ENCODE measurements around the gene ABHD15. TPM values are rescaled to one million over a fixed set of nuclear protein-coding genes. Genes with fewer than 3 reads are reported as not detected.

Gene ABHD15
- polyA plus RNA-seq, 3 donors = 3.1 to 4.6 (median 3.6) TPM

DNA sequence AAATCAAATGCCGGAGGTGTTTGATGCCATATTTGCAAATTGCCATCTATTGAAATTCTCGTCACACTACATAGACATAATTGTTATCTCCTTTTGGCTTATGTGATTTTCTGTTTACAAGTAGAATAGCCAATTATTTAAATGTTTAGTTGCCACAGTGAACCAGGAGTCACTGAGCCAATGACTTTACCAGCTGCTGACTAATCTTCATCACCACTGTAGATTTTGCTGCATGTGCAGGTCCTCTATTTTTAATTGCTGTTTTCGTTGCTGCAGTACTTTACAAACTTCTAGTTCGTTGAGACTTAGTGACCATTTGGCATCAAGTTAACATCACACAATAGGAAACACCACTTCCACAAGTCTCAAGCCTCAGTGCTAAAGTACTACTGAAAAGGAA lies 22.8 kb downstream of the ABHD15 start:
- peaks cover 3% of the 10 kb centered on the region for H4K20me1 ChIP-seq (ENCODE audit: insufficient read depth, low read length)
- no peaks in the 10 kb centered on the region for H3K27me3 ChIP-seq (ENCODE audit: control insufficient read depth in 2 of 2, insufficient read depth in 2 of 2, low read length in 2 of 2)
- Mint-ChIP-seq H3K9me3 (no peaks in the 10 kb centered on the region), H3K4me1 (no peaks in the 10 kb centered on the region), H3K36me3 (peaks cover 52 to 74% of the 10 kb centered on the region in 2 donors), H3K27me3 (ENCODE audit: low read depth in 3 of 3) (no peaks in the 10 kb centered on the region), H3K27ac (no peak overlapping the region), H3K4me3 (no peak overlapping the region)
- H3K4me2 ChIP-seq (replicated peaks; ENCODE audit: extremely low read depth, low read length, poor library complexity, severe bottlenecking) = no peak overlapping the region
- no peaks in the 10 kb centered on the region for H3K9me3 ChIP-seq (replicated peaks in 1 of 2; ENCODE audit: control insufficient read depth in 1 of 2, insufficient read depth in 1 of 2, low read length in 2 of 2)
- intact Hi-C loops (cut with micrococcal nuclease) = no loop called here
- no peak overlapping the region for H3K27ac ChIP-seq (ENCODE audit: low read depth in 1 of 2, low read length in 2 of 2)
- H2AFZ ChIP-seq (ENCODE audit: insufficient read depth, low read depth, low read length, poor library complexity, severe bottlenecking) = no peak overlapping the region
- no peaks in the 10 kb centered on the region for H3K79me2 ChIP-seq (ENCODE audit: insufficient read depth, low read length)
- no peak overlapping the region for H3K4me3 ChIP-seq (replicated peaks in 1 of 3; ENCODE audit: low read depth in 2 of 3, low read length in 3 of 3)
- H3K4me1 ChIP-seq (ENCODE audit: control insufficient read depth in 1 of 2, insufficient read depth in 2 of 2, low read length in 2 of 2) = no peaks in the 10 kb centered on the region
- H3K9ac ChIP-seq (ENCODE audit: insufficient read depth, low read length, poor library complexity, severe bottlenecking) = no peak overlapping the region
- 100% methylated on average over 1 of the region's 4 CpGs for WGBS (ENCODE audit: insufficient coverage)
- DNase-seq = no peak
- peaks cover 48 to 84% of the 10 kb centered on the region in 2 donors for H3K36me3 ChIP-seq (replicated peaks in 1 of 2; ENCODE audit: control insufficient read depth in 1 of 2, insufficient read depth in 2 of 2, low read length in 2 of 2)
- TF ChIP-seq, protein P1, sequence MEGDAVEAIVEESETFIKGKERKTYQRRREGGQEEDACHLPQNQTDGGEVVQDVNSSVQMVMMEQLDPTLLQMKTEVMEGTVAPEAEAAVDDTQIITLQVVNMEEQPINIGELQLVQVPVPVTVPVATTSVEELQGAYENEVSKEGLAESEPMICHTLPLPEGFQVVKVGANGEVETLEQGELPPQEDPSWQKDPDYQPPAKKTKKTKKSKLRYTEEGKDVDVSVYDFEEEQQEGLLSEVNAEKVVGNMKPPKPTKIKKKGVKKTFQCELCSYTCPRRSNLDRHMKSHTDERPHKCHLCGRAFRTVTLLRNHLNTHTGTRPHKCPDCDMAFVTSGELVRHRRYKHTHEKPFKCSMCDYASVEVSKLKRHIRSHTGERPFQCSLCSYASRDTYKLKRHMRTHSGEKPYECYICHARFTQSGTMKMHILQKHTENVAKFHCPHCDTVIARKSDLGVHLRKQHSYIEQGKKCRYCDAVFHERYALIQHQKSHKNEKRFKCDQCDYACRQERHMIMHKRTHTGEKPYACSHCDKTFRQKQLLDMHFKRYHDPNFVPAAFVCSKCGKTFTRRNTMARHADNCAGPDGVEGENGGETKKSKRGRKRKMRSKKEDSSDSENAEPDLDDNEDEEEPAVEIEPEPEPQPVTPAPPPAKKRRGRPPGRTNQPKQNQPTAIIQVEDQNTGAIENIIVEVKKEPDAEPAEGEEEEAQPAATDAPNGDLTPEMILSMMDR (IDR thresholded peaks at IDR 0.05) = no peak

DNA sequence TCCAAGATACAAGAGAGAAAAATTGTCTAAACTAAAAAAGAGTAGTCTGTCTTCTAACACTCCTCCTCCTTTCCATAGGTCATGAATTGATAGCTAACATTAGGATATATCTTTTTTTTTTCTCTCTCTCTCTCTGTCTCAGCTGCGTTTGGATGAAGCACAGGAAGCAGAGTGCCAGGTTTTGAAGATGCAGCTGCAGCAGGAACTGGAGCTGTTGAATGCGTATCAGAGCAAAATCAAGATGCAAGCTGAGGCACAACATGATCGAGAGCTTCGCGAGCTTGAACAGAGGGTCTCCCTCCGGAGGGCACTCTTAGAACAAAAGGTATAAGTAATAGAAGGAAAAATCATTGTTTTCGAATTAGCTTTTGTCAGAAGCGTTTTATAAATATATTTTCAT lies 32.9 kb downstream of the ABHD15 start:
- H4K20me1 ChIP-seq (ENCODE audit: insufficient read depth, low read length) = peaks cover 26% of the 10 kb centered on the region
- H2AFZ ChIP-seq (ENCODE audit: insufficient read depth, low read depth, low read length, poor library complexity, severe bottlenecking) = no peak overlapping the region
- peaks cover 0 to 3% (median 0%) of the 10 kb centered on the region in 7 donors for H3K9me3 Mint-ChIP-seq
- H3K27me3 ChIP-seq (ENCODE audit: control insufficient read depth in 2 of 2, insufficient read depth in 2 of 2, low read length in 2 of 2) = no peaks in the 10 kb centered on the region
- H3K79me2 ChIP-seq (ENCODE audit: insufficient read depth, low read length) = no peaks in the 10 kb centered on the region
- H3K4me1 Mint-ChIP-seq = no peaks in the 10 kb centered on the region
- H3K27ac Mint-ChIP-seq = no peak overlapping the region
- no peak overlapping the region for H3K27ac ChIP-seq (ENCODE audit: low read depth in 1 of 2, low read length in 2 of 2)
- no peak overlapping the region for H3K9ac ChIP-seq (ENCODE audit: insufficient read depth, low read length, poor library complexity, severe bottlenecking)
- TF ChIP-seq, protein P1 (IDR thresholded peaks at IDR 0.05) = no peak
- H3K9me3 ChIP-seq (replicated peaks in 1 of 2; ENCODE audit: control insufficient read depth in 1 of 2, insufficient read depth in 1 of 2, low read length in 2 of 2) = no peaks in the 10 kb centered on the region
- DNase-seq = no peak
- H3K4me3 ChIP-seq (replicated peaks in 1 of 3; ENCODE audit: low read depth in 2 of 3, low read length in 3 of 3) = no peak overlapping the region
- peaks cover 0 to 2% (median 0%) of the 10 kb centered on the region in 3 donors for H3K27me3 Mint-ChIP-seq (ENCODE audit: low read depth in 3 of 3)
- intact Hi-C loops (cut with micrococcal nuclease) = no loop called here
- WGBS (ENCODE audit: insufficient coverage) = 100% methylated on average over 2 of the region's 8 CpGs
- no peak overlapping the region for H3K4me3 Mint-ChIP-seq
- no peak overlapping the region for H3K4me2 ChIP-seq (replicated peaks; ENCODE audit: extremely low read depth, low read length, poor library complexity, severe bottlenecking)
- H3K4me1 ChIP-seq (ENCODE audit: control insufficient read depth in 1 of 2, insufficient read depth in 2 of 2, low read length in 2 of 2) = no peaks in the 10 kb centered on the region
- peaks cover 60 to 85% of the 10 kb centered on the region in 2 donors for H3K36me3 ChIP-seq (replicated peaks in 1 of 2; ENCODE audit: control insufficient read depth in 1 of 2, insufficient read depth in 2 of 2, low read length in 2 of 2)
- H3K36me3 Mint-ChIP-seq = peaks cover 42 to 80% of the 10 kb centered on the region in 2 donors
